Measurements from ENCODE around the gene ARFRP1. TPM values are rescaled to one million over a fixed set of nuclear protein-coding genes. Genes with fewer than 3 reads are reported as not detected.

The ARFRP1 gene
- total RNA-seq, 1 donor from 2014 or later, result 45.3 TPM

DNA sequence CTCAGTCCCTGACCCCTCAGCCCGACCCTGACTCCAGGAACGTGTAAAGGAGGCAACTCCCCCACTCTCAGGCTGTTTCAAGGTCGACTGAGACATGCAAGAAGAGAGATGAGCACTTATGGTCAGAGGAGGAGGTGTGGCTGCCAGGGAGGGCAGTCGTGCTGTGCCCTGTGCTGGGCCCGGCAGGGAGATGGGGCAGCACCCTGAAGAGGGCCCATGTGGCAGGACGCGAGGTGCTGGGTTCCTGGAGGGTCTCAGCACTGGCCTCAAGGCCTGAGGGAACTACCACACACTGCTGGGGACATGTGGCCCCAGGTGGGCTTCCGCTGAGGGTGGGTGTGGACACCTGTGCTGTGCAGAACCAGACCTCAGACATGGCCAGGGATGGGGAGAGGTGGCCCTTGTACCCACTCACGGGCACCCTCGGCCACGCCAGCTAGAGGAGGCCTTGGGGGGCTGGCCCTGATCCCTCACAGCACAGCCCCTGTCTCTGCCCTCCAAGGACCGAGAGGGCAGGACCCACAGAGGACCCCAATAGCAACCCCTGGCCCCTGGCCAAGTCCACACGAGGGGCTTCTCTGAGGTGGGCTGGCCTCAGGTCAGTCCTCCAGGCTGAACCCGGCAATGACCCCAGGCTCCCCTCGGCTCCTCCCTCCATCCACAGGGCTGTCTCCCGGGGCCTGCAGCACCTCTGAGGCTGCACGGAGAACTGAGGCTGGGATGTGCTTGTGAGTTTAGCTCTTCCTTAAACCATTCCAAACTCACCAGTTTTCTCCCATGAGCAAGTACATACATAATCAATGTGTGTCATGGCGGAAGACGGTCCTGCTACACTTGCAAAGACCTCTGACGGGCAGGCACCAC, 40.5 kb upstream of the ARFRP1 start:
- Mint-ChIP-seq H3K9me3 (no peaks in the 10 kb centered on the region), H3K4me1 (no peaks in the 10 kb centered on the region), H3K27ac (no peak overlapping the region), H3K36me3 (peaks cover 2% of the 10 kb centered on the region), H3K27me3 (ENCODE audit: low read depth) (no peaks in the 10 kb centered on the region), H3K4me3 (no peak overlapping the region)
- DNase-seq (ENCODE audit: low spot score in 2 of 2, unreplicated experiment in 2 of 2), result no peak
- TF ChIP-seq, protein P1, sequence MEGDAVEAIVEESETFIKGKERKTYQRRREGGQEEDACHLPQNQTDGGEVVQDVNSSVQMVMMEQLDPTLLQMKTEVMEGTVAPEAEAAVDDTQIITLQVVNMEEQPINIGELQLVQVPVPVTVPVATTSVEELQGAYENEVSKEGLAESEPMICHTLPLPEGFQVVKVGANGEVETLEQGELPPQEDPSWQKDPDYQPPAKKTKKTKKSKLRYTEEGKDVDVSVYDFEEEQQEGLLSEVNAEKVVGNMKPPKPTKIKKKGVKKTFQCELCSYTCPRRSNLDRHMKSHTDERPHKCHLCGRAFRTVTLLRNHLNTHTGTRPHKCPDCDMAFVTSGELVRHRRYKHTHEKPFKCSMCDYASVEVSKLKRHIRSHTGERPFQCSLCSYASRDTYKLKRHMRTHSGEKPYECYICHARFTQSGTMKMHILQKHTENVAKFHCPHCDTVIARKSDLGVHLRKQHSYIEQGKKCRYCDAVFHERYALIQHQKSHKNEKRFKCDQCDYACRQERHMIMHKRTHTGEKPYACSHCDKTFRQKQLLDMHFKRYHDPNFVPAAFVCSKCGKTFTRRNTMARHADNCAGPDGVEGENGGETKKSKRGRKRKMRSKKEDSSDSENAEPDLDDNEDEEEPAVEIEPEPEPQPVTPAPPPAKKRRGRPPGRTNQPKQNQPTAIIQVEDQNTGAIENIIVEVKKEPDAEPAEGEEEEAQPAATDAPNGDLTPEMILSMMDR (IDR thresholded peaks at IDR 0.05; ENCODE audit: unreplicated experiment), result no peak

DNA sequence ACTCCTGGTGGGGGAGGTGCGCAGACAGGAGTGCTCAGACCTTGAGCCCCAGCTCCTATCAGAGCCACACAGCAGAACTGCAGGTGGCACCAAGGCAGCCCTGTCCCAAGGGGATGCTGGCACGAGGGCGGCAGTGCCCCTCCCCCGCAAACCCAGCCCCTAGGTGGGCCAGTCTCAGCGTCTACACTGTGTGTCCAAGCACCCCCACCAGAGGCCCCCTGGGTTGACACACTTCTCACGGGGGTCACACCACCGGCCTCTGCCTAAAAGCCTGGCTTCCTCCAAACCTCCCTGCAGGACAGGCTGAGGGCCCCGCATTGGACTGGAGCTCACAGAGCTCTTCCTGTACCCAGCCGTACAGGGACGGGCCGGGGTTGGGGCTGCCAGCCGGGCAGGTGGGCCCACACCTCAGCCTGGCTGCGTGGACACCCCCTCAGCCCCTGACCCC, 39.9 kb upstream of the ARFRP1 start:
- H3K27me3 Mint-ChIP-seq (ENCODE audit: low read depth), result no peaks in the 10 kb centered on the region
- H3K4me3 Mint-ChIP-seq, result no peak overlapping the region
- H3K27ac Mint-ChIP-seq, result no peak overlapping the region
- H3K36me3 Mint-ChIP-seq, result peaks cover 2% of the 10 kb centered on the region
- DNase-seq (ENCODE audit: low spot score in 2 of 2, unreplicated experiment in 2 of 2), result no peak
- no peaks in the 10 kb centered on the region for H3K4me1 Mint-ChIP-seq
- TF ChIP-seq, protein P1 (IDR thresholded peaks at IDR 0.05; ENCODE audit: unreplicated experiment), result no peak
- no peaks in the 10 kb centered on the region for H3K9me3 Mint-ChIP-seq

DNA sequence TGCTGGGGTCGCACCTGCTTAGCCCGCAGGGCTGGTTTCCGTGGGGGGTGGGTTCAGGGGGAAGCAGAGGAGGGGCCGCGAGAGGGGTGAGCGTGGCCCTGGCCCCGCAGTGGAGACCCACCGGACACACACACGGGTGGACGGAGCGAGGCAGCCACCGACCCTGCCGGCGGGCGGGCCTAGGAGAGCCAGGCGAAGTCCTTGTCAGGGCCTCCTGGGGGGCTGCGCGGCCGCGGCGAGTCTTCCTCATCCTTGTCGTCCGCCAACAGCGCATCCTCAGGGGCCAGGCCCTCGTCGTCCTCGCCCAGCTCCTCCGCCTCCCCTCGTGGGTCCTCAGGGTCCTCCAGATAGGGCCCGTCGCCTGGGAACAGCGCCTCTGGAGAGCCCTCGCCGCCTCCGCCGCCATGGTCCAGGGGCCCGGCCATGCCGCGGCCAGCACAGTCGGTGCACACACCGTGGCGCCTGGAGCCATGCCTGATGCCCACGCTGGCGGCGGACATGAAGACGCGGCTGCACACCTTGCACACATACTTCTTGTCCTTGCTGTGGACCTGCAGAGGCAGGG, 39.1 kb upstream of the ARFRP1 start:
- TF ChIP-seq, protein P1 (IDR thresholded peaks at IDR 0.05; ENCODE audit: unreplicated experiment), result no peak
- H3K4me3 Mint-ChIP-seq, result no peak overlapping the region
- H3K27me3 Mint-ChIP-seq (ENCODE audit: low read depth), result no peaks in the 10 kb centered on the region
- H3K36me3 Mint-ChIP-seq, result peaks cover 2% of the 10 kb centered on the region
- no peak overlapping the region for H3K27ac Mint-ChIP-seq
- H3K9me3 Mint-ChIP-seq, result no peaks in the 10 kb centered on the region
- DNase-seq (ENCODE audit: low spot score in 2 of 2, unreplicated experiment in 2 of 2), result no peak
- no peaks in the 10 kb centered on the region for H3K4me1 Mint-ChIP-seq

DNA sequence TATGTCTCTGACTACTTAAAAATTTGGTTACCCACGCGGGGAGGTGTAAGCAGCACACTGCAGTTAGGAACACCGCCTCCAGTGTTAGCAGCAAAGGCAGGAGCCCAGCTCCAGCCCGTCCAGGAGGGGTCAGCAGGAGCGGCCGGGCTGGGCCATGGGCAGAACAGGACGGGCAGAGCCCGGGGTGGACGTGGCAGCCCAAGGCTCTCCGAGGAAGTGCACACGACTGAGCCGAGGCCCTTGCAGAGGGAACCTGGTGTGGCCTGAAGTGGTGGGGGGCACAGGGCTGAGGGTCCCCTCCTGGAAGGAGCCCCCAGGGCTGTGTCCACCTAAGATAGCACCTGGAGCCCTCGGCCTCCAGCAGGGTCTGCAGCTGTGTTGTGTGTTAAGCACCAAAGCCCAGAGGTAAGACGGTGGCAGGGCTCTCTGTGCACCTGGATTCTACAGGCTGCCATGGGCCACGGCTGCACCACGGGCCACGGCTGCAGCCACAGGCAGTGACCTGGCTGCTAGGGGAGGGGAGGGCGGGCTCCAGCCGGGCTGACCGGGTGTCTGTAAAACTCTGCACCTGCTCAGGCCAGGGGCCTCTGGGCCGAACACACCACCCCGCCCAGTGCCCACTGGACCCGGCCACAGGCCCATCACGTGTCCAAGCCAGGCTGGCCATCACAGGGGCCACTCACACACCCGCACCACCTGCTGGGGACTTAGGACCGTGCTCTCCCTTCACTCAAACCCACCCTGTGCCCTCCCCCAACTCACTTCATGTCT, 38.4 kb upstream of the ARFRP1 start:
- no peak overlapping the region for H3K4me3 Mint-ChIP-seq
- no peaks in the 10 kb centered on the region for H3K27me3 Mint-ChIP-seq (ENCODE audit: low read depth)
- H3K4me1 Mint-ChIP-seq, result no peaks in the 10 kb centered on the region
- TF ChIP-seq, protein P1 (IDR thresholded peaks at IDR 0.05; ENCODE audit: unreplicated experiment), result no peak
- no peak overlapping the region for H3K27ac Mint-ChIP-seq
- no peaks in the 10 kb centered on the region for H3K9me3 Mint-ChIP-seq
- peaks cover 2% of the 10 kb centered on the region for H3K36me3 Mint-ChIP-seq
- DNase-seq (ENCODE audit: low spot score in 2 of 2, unreplicated experiment in 2 of 2), result no peak

DNA sequence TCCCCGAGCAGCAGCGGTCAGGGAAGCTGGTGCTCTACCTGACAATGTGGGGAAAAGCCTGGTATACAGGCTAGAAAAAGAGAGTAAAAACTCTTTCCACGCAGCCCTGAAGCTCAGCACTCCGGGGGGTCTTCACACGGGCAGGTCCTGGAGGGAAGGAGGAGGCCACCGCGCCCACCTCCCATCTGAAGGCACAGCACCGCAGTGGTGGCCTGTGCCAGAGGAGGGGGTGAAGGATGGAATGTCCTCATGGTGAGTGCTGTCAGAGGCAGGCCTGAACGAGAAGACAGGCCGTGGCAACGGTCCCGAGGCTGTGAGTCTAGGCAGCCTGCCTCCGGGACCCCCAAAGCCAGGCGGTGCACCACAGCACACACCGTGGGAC, 37.6 kb upstream of the ARFRP1 start:
- Mint-ChIP-seq H3K27ac (no peak overlapping the region), H3K27me3 (ENCODE audit: low read depth) (no peaks in the 10 kb centered on the region), H3K4me1 (no peaks in the 10 kb centered on the region), H3K4me3 (no peak overlapping the region), H3K36me3 (peaks cover 2% of the 10 kb centered on the region), H3K9me3 (no peaks in the 10 kb centered on the region)
- TF ChIP-seq, protein P1 (IDR thresholded peaks at IDR 0.05; ENCODE audit: unreplicated experiment), result no peak
- DNase-seq (ENCODE audit: low spot score in 2 of 2, unreplicated experiment in 2 of 2), result no peak

Data from mesothelial cell of epicardium (in vitro differentiated cells).